Measurements from ENCODE around the gene FGF14.
"Not testable (repeated sequence)": the region's sequence is repeated elsewhere in the genome, so short reads cannot be mapped to it uniquely, and the experiment has no call there.

DNA sequence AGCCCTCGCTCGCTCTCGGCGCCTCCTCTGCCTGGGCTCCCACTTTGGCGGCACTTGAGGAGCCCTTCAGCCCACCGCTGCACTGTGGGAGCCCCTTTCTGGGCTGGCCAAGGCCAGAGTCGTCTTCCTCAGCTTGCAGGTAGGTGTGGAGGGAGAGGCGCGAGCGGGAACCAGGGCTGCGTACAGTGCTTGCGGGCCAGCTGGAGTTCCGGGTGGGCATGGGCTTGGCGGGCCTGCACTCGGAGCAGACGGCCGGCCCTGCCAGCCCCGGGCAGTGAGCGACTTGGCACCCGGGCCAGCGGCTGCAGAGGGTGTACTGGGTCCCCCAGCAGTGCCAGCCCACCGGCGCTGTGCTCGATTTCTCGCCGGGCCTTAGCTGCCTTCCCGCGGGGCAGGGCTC is 333.5 kb downstream of the FGF14 start:
- TF ChIP-seq, protein P1, sequence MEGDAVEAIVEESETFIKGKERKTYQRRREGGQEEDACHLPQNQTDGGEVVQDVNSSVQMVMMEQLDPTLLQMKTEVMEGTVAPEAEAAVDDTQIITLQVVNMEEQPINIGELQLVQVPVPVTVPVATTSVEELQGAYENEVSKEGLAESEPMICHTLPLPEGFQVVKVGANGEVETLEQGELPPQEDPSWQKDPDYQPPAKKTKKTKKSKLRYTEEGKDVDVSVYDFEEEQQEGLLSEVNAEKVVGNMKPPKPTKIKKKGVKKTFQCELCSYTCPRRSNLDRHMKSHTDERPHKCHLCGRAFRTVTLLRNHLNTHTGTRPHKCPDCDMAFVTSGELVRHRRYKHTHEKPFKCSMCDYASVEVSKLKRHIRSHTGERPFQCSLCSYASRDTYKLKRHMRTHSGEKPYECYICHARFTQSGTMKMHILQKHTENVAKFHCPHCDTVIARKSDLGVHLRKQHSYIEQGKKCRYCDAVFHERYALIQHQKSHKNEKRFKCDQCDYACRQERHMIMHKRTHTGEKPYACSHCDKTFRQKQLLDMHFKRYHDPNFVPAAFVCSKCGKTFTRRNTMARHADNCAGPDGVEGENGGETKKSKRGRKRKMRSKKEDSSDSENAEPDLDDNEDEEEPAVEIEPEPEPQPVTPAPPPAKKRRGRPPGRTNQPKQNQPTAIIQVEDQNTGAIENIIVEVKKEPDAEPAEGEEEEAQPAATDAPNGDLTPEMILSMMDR (conservative IDR thresholded peaks at IDR 0.05; ENCODE audit: low read length), result not testable (repeated sequence)
- not testable (repeated sequence) for TF ChIP-seq EZH2phosphoT487 (IDR thresholded peaks at IDR 0.05; ENCODE audit: borderline replicate concordance, low read depth, low read length)
